GM15510 (cell line): ENCODE results near the gene ADAR.

ENCODE experiments used
- POLR2A ChIP-seq: IDR thresholded peaks from 3 replicates; pipeline ENCODE4 v1.6.1; 2011; ENCODE audit warnings: borderline replicate concordance; ENCODE audit not compliant: insufficient read length; ENCODE audit errors: extremely low read depth

The ADAR gene

GRCh38 chr1:154578058-154578418 is 29.9 kb downstream of the ADAR start:
- no peak for TF ChIP-seq POLR2A

GRCh38 chr1:154577346-154578057 is 30.5 kb downstream of the ADAR start:
- no peak for TF ChIP-seq POLR2A

GRCh38 chr1:154575951-154576566 is 31.9 kb downstream of the ADAR start:
- TF ChIP-seq POLR2A, result no peak

DNA sequence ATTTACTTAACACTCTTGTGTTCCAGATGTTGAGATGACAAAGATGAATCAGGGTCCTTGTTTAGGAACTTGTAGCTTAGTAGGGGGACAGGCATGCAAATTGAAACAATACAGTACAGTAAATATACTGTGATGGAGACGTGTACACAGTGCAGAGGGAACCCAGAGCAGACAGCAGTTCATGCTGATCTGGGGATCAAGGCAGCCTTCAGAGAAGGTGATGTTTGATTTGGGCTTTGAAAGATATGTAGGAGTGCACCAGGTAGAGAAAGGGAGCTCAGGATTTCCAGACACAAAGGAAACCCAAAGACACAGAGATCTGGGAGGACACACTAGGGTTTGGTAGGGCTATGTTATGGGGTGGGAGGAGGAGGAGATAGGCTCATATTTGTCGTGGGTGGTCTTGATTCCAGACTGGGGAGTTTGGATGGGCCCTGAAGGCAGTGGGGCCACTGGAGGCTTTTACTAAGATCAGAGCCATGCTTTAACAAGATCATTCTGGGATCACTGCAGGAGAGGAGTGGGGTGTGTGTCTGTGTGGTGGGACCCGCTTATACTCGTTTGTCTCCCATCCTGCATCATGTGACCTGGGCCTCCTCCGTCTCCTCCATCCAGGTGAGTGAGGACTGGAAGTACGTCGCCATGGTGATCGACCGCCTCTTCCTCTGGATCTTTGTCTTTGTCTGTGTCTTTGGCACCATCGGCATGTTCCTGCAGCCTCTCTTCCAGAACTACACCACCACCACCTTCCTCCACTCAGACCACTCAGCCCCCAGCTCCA is 32.6 kb downstream of the ADAR start:
- no peak for TF ChIP-seq POLR2A

- TF ChIP-seq POLR2A, result no peak
These were observed 33.3 kb downstream of the ADAR start for GRCh38 chr1:154574716-154575115.

- no peak for TF ChIP-seq POLR2A
These were observed 34.8 kb downstream of the ADAR start for GRCh38 chr1:154573168-154573510.

GRCh38 chr1:154572468-154573167 is 35.4 kb downstream of the ADAR start:
- no peak for TF ChIP-seq POLR2A

DNA sequence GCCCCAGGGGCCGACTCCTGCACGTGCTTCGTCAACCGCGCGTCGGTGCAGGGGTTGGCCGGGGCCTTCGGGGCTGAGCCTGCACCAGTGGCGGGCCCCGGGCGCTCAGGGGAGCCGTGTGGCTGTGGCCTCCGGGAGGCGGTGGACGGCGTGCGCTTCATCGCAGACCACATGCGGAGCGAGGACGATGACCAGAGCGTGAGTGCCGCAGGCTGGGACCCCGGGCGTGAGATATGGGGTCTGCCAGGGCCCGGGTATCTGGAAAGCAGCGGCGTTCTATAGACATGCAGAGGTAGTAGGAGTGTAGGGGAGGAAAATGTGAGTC is 36.1 kb downstream of the ADAR start:
- TF ChIP-seq POLR2A, result no peak

DNA sequence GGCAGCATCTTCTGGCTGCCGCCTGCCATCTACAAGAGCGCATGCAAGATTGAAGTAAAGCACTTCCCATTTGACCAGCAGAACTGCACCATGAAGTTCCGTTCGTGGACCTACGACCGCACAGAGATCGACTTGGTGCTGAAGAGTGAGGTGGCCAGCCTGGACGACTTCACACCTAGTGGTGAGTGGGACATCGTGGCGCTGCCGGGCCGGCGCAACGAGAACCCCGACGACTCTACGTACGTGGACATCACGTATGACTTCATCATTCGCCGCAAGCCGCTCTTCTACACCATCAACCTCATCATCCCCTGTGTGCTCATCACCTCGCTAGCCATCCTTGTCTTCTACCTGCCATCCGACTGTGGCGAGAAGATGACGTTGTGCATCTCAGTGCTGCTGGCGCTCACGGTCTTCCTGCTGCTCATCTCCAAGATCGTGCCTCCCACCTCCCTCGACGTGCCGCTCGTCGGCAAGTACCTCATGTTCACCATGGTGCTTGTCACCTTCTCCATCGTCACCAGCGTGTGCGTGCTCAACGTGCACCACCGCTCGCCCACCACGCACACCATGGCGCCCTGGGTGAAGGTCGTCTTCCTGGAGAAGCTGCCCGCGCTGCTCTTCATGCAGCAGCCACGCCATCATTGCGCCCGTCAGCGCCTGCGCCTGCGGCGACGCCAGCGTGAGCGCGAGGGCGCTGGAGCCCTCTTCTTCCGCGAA is 36.6 kb downstream of the ADAR start:
- no peak for TF ChIP-seq POLR2A

DNA sequence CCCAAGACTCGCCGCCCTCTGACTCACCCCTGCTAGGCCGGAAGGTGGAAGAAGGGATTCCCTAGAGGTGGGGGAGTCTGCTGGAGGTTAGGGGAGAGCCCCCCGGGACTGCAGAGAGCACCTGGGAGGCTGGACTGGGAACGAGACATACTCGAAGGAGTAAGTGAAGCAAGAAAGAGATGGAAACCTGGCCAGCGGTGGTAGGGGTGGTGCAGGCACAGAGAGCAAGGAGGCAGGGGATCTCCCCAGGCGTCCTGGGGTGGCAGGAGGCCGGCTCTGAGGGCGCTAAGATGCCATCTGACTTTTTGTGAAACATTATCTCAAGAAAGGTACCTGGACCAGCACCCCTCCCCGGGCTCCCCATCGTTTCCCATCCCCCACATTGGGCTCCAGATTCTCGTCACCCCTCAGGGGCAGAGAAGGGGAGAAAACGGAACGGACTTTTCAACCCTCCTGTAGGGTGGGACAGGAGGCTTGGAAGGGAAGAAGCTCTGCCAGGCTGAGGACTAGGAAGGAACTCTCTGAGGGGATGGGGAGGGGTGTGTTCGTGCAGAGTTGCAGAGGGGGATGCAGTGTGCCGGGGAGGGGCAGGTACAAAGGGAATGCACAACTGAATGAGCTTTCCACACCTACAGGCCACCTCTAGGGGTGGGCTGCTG is 39.7 kb downstream of the ADAR start:
- no peak for TF ChIP-seq POLR2A

DNA sequence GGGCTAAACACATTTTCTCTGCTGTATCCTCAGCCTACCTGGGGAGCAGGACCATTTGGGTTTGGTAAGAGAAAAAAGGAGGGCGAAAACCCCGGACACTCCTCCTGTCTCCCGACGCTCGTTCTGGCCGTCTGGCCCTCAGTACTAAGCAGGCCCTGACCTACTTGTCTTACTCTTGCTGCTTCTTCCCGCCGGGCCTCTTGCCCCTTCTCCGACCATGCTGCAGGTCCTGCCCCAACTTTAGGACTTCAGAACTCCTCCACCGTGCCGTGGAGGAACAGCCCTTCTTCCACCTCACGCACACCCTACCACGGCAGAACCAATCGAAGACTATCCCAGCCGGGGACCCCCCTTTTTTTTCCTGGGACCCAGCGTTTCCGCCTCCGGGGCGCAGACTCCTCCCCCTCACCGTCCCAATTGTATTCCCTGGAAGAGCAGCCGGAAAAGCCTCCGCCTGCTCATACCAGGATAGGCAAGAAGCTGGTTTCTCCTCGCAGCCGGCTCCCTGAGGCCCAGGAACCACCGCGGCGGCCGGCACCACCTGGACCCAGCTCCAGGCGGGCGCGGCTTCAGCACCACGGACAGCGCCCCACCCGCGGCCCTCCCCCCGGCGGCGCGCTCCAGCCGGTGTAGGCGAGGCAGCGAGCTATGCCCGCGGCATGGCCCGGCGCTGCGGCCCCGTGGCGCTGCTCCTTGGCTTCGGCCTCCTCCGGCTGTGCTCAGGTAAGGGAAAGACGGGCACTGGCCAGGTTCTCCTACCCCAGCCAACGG is 40.4 kb downstream of the ADAR start, which contains the start of gene CHRNB2:
Gene CHRNB2 (plus strand): TSS at position 393 of the 771 bp plus-strand sequence. CDS start 267 bp downstream, at position 660.
- TF ChIP-seq POLR2A, result no peak

GRCh38 chr1:154565876-154566275 is 42.1 kb downstream of the ADAR start:
- no peak for TF ChIP-seq POLR2A

DNA sequence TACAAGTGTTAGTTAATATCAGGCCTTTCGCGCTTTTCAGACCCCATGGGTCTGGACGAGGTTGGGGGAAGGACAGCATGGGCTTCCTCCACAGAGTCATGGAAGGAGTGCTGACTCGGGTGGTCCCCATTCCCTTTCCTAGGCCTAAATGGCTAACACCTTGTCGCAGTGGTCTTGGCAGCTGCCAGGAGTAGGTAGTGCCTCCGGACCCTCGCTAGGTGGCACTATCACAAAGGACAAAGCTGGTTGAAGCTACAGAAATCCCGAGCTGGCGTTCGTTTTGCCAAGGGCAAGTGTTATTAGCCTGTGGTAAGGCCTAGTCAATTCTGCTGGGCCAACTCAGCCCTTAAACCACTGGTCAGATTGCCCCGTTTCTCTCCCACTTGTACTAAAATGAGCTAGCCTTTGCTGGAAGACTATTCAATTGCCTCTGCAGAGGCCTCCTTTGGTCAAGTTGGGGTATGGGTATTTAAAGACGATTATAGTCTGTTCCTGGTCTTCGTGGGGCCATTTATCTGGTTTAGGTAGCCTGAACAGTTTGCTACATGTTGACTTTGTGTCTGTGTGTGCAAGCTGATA is 48.4 kb downstream of the ADAR start:
- no peak for TF ChIP-seq POLR2A

GRCh38 chr1:154558720-154559465 is 49.1 kb downstream of the ADAR start:
- TF ChIP-seq POLR2A, result peak; percentile 58
